ENCODE measurements around the gene NEUROG2. TPM values are rescaled to one million over a fixed set of nuclear protein-coding genes. Genes with fewer than 3 reads are reported as not detected.

NEUROG2 gene
- total and polyA plus RNA-seq, 5 donors from 2014 or later, result not detected

DNA sequence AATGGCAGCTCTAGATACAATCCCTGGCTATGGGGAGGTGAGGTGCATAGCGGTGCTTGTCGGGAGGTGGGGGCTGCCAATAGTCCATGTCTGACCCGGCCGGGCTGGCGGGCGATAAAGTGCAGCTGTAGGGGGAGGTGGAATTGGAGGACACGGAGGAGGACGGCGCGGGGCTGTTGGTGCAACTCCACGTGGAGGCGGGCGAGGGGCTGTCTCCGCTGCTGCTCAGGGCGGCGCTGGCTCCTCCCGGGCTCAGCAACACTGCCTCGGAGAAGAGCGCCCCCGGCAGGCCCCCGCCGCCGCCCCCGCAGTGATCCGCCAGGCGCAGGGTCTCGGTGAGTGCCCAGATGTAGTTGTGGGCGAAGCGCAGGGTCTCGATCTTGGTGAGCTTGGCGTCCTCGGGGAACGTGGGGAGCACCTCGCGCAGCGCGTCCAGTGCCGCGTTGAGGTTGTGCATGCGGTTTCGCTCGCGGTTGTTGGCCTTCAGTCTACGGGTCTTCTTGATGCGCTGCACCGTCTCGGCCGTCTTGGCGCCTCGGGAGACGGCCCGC, 1.3 kb downstream of the NEUROG2 start:
- no peak for DNase-seq
- no peak overlapping the region for H3K4me3 ChIP-seq (ENCODE audit: low read depth, low read length)

DNA sequence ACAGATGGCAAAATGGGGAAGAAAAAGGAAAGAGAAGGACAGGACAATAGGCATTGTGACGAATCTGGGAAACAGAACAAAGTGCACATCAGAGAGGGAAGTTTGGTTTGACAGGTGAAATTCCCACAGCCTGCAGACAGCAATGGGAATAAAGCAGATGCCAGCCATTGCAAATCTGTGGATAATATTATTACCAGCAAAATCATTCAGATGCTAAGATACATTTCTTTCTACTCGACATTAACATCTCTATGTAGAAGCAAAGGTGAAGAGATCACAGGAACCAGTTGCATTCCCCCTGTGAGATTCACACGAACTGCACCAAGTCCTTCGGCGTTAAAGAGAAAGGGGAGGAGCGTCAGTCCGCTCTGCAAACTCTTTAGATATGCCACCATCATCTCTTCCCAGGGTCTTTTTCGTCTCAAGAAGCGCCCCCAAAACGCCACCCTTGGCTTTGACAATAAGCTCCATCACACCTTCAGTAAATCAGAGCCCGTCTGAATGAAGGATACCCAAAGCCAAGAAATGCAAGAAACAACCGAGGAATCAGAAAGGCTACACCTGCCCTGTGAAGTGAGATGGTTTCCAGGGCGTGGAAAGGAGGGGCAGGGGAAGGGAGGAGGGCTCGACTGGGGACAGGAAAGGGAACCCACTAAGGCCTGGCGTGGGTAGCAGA, 1.9 kb downstream of the NEUROG2 start:
- Histone ChIP-seq H3K4me1 (ENCODE audit: control insufficient read depth, insufficient read depth, low read length, poor library complexity, severe bottlenecking) (peaks cover 63% of the 10 kb centered on the region), H3K27ac (ENCODE audit: insufficient read depth, low read length, poor library complexity, severe bottlenecking) (no peak overlapping the region), H3K36me3 (ENCODE audit: control insufficient read depth, insufficient read depth, low read length) (no peaks in the 10 kb centered on the region), H3K27me3 (ENCODE audit: control insufficient read depth, insufficient read depth, low read length) (peaks cover 59% of the 10 kb centered on the region), H3K9me3 (ENCODE audit: control insufficient read depth in 2 of 2, low read length in 2 of 2) (no peaks in the 10 kb centered on the region), H3K4me3 (ENCODE audit: low read depth, low read length) (peak overlapping the region; percentile 13)
- peaks cover 100% of the 10 kb centered on the region for H3K27me3 Mint-ChIP-seq
- DNase-seq (no peak), ATAC-seq (ENCODE audit: low read depth in 2 of 2) (no peak)
- peaks cover 0 to 10% (median 0%) of the 10 kb centered on the region in 7 donors for H3K9me3 Mint-ChIP-seq
- H3K4me1 Mint-ChIP-seq, result peaks cover 24 to 70% (median 49%) of the 10 kb centered on the region in 4 donors
- H3K36me3 Mint-ChIP-seq, result peaks cover 8% of the 10 kb centered on the region
- peak overlapping the region; percentile 75 to 95 (median 87) for H3K4me3 Mint-ChIP-seq
- no peak overlapping the region for H3K27ac Mint-ChIP-seq

More for the DNA sequence above, 1.3 kb downstream of the NEUROG2 start:
- ATAC-seq (ENCODE audit: low read depth in 2 of 2), result no peak
- peaks cover 22 to 64% (median 47%) of the 10 kb centered on the region in 4 donors for H3K4me1 Mint-ChIP-seq
- H3K27me3 ChIP-seq (ENCODE audit: control insufficient read depth, insufficient read depth, low read length), result peaks cover 59% of the 10 kb centered on the region
- no peak overlapping the region for H3K27ac Mint-ChIP-seq
- H3K36me3 ChIP-seq (ENCODE audit: control insufficient read depth, insufficient read depth, low read length), result no peaks in the 10 kb centered on the region
- no peak overlapping the region for H3K27ac ChIP-seq (ENCODE audit: insufficient read depth, low read length, poor library complexity, severe bottlenecking)
- peaks cover 8% of the 10 kb centered on the region for H3K36me3 Mint-ChIP-seq
- peaks cover 100% of the 10 kb centered on the region for H3K27me3 Mint-ChIP-seq
- H3K4me1 ChIP-seq (ENCODE audit: control insufficient read depth, insufficient read depth, low read length, poor library complexity, severe bottlenecking), result peaks cover 57% of the 10 kb centered on the region
- peaks cover 0 to 14% (median 0%) of the 10 kb centered on the region in 7 donors for H3K9me3 Mint-ChIP-seq
- peak overlapping the region; percentile 75 to 95 (median 87) for H3K4me3 Mint-ChIP-seq
- H3K9me3 ChIP-seq (ENCODE audit: control insufficient read depth in 2 of 2, low read length in 2 of 2), result peaks cover 0 to 3% of the 10 kb centered on the region in 2 experiments

DNA sequence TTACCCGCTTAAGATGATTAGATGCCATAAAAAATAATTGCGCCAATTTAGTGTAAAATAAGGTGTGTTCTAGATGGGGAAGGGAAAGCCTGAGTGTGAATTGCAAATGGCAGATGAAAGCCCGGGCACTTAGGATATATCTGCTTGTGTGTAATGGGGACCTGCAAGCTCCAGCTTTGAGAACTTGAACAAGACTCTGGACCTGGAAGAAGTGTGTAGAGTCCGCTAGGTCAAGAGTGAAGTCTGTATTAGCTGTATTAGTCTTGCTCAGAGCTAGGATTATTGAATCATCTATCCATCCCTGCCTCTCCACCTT, 4.2 kb downstream of the NEUROG2 start:
- peaks cover 51% of the 10 kb centered on the region for H3K4me1 ChIP-seq (ENCODE audit: control insufficient read depth, insufficient read depth, low read length, poor library complexity, severe bottlenecking)
- peaks cover 49% of the 10 kb centered on the region for H3K27me3 ChIP-seq (ENCODE audit: control insufficient read depth, insufficient read depth, low read length)
- no peaks in the 10 kb centered on the region for H3K9me3 ChIP-seq (ENCODE audit: control insufficient read depth in 2 of 2, low read length in 2 of 2)
- H3K4me3 ChIP-seq (ENCODE audit: low read depth, low read length), result no peak overlapping the region
- H3K27ac Mint-ChIP-seq, result no peak overlapping the region
- ATAC-seq (ENCODE audit: low read depth in 2 of 2) (no peak), DNase-seq (no peak)
- H3K27ac ChIP-seq (ENCODE audit: insufficient read depth, low read length, poor library complexity, severe bottlenecking), result no peak overlapping the region
- peaks cover 15 to 59% (median 39%) of the 10 kb centered on the region in 4 donors for H3K4me1 Mint-ChIP-seq
- H3K27me3 Mint-ChIP-seq, result peaks cover 97% of the 10 kb centered on the region
- no peaks in the 10 kb centered on the region for H3K36me3 ChIP-seq (ENCODE audit: control insufficient read depth, insufficient read depth, low read length)
- peak overlapping the region in 3 of 4 donors; percentile 0 to 39 (median 27) for H3K4me3 Mint-ChIP-seq
- H3K36me3 Mint-ChIP-seq, result peaks cover 8% of the 10 kb centered on the region
- H3K9me3 Mint-ChIP-seq, result peaks cover 0 to 10% (median 0%) of the 10 kb centered on the region in 7 donors

DNA sequence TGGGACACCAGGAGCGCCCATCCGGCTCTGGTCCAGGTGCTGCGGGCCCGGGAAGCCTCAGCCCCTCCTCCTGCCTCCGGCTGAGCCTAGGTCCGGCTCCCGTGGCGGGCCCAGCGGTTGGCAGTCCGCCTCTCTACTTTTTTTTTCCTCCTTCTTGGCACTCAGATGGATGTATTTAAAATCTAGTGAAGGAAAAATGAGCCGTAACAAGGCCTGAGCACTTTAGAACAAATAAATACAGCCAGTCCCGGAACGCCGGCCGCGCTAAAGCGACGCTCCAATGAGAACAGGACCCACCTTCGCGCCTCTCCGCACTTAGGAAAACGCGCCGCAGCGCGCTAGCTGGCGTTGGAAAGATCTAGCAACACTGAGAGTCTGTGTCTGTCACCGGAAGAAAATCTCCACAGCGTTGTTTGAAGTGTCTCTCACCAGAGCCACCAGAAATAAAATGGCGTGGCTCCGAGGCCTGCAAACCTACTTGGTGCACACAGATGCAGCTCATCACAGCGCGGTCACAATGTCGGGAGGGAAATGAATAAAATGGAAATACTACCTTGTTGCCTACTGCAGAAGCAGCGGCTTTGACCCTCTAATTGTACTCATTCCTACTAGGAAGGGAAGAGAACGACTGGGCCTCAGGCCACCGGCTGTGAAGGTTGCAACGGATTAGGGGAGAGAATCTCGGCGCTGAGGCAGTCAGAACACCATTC, 4.7 kb downstream of the NEUROG2 start:
- Mint-ChIP-seq H3K4me3 (peak overlapping the region; percentile 39 to 73 (median 52)), H3K4me1 (peaks cover 15 to 56% (median 36%) of the 10 kb centered on the region in 4 donors), H3K27me3 (peaks cover 97% of the 10 kb centered on the region), H3K36me3 (peaks cover 8% of the 10 kb centered on the region), H3K27ac (no peak overlapping the region), H3K9me3 (peaks cover 0 to 10% (median 0%) of the 10 kb centered on the region in 7 donors)
- Histone ChIP-seq H3K27me3 (ENCODE audit: control insufficient read depth, insufficient read depth, low read length) (peaks cover 49% of the 10 kb centered on the region), H3K9me3 (ENCODE audit: control insufficient read depth in 2 of 2, low read length in 2 of 2) (no peaks in the 10 kb centered on the region), H3K36me3 (ENCODE audit: control insufficient read depth, insufficient read depth, low read length) (no peaks in the 10 kb centered on the region), H3K27ac (ENCODE audit: insufficient read depth, low read length, poor library complexity, severe bottlenecking) (no peak overlapping the region), H3K4me1 (ENCODE audit: control insufficient read depth, insufficient read depth, low read length, poor library complexity, severe bottlenecking) (peaks cover 46% of the 10 kb centered on the region), H3K4me3 (ENCODE audit: low read depth, low read length) (no peak overlapping the region)
- DNase-seq (no peak), ATAC-seq (ENCODE audit: low read depth in 2 of 2) (no peak)

DNA sequence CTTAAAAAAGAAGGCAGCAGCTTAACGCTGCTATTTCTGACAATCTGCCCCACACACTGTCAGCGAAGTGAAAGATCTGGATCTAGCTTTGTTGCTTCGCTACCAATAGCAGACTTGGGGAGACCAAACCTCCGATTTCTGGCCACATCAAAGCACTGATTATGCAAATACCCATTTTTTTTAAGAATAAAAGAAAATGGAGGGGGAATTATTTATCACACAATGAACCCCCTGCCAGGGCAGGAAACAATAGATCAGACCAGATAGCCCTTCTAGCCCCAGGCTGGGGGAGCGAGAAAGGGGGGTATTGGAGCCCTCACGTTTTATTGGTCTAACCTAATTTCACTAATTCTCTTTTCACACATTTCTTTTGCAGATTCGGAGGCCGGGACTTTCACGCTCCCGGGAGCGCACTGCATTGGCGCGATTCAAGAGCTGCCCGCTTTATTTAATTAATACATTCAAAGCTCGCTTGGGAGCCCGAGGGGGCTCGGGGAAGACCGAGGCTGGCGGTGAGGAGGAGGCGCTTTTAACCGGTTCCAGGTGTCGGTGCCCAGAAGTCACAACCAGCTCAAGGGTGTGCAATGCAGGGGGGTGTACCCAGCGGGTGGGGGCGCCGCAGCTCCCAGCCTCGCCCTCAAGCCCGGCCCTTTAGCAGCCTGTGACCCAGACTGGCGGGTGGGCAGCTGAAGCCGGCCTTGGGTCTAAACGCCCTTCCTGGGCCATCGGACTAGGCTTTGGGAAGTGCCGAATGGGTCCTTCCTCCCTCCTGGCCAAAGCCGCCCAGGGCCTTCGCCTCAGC, 5.5 kb downstream of the NEUROG2 start:
- peaks cover 52% of the 10 kb centered on the region for H3K27me3 ChIP-seq (ENCODE audit: control insufficient read depth, insufficient read depth, low read length)
- peaks cover 15 to 49% (median 34%) of the 10 kb centered on the region in 4 donors for H3K4me1 Mint-ChIP-seq
- peaks cover 96% of the 10 kb centered on the region for H3K27me3 Mint-ChIP-seq
- no peak overlapping the region for H3K27ac Mint-ChIP-seq
- H3K4me3 ChIP-seq (ENCODE audit: low read depth, low read length), result peak overlapping the region; percentile 71
- no peak overlapping the region for H3K27ac ChIP-seq (ENCODE audit: insufficient read depth, low read length, poor library complexity, severe bottlenecking)
- H3K9me3 ChIP-seq (ENCODE audit: control insufficient read depth in 2 of 2, low read length in 2 of 2), result no peaks in the 10 kb centered on the region
- peaks cover 0 to 10% (median 0%) of the 10 kb centered on the region in 7 donors for H3K9me3 Mint-ChIP-seq
- peak overlapping the region in 2 of 4 donors; percentile 61 to 78 for H3K4me3 Mint-ChIP-seq
- H3K36me3 ChIP-seq (ENCODE audit: control insufficient read depth, insufficient read depth, low read length), result no peaks in the 10 kb centered on the region
- ATAC-seq (ENCODE audit: low read depth in 2 of 2), result no peak
- H3K36me3 Mint-ChIP-seq, result peaks cover 8% of the 10 kb centered on the region
- DNase-seq, result peak in 1 of 3 donors; percentile 42
- H3K4me1 ChIP-seq (ENCODE audit: control insufficient read depth, insufficient read depth, low read length, poor library complexity, severe bottlenecking), result peaks cover 38% of the 10 kb centered on the region

DNA sequence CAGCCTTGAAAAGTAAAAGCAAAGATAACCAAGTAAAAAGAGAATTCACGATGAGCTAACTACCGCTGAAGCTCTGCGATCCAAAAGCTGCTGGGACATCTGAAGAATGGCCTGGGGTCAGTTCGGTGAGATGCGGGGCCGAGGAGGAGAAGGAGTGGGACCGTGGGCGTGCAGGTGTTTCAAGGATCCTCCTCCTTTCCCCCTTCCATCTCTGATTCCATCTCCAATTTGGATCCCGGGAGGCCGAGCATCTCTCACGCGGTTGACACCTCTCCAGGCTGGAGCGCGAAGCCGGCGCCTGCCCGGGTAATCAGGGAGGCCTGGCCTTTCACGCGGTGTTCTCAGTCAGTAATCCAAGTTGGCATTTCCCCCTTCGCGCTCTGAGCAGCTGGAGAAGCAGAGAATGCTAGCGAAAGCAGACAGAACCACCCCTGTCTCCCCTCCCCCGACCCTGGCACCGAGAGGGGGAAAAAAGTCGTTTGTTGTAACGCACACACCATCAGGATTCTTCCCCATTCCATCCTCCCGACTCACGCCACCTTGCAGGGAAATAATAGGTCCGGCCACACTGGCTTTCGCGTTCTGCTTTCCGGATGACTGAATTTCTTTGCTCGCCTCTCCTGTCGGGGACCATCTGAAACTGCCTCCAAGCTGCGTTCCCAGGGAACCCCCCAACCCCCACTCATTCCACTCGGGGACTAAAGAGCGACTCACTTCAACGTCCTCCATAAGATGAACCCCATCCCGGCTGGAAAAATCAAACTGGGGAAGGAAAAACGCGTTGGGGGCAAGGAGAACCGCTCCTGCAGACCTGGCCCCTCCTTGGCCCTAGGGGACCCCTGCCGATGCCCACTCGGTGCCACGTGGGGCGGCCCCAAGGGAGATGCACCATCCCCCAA, 6.5 kb downstream of the NEUROG2 start:
- Mint-ChIP-seq H3K36me3 (peaks cover 8% of the 10 kb centered on the region), H3K9me3 (peaks cover 0 to 10% (median 0%) of the 10 kb centered on the region in 7 donors), H3K4me1 (peaks cover 15 to 41% (median 31%) of the 10 kb centered on the region in 4 donors), H3K4me3 (peak overlapping the region; percentile 70 to 85 (median 75)), H3K27me3 (peaks cover 93% of the 10 kb centered on the region), H3K27ac (no peak overlapping the region)
- DNase-seq (no peak), ATAC-seq (ENCODE audit: low read depth in 2 of 2) (no peak)
- Histone ChIP-seq H3K4me1 (ENCODE audit: control insufficient read depth, insufficient read depth, low read length, poor library complexity, severe bottlenecking) (peaks cover 28% of the 10 kb centered on the region), H3K4me3 (ENCODE audit: low read depth, low read length) (no peak overlapping the region), H3K9me3 (ENCODE audit: control insufficient read depth in 2 of 2, low read length in 2 of 2) (no peaks in the 10 kb centered on the region), H3K27me3 (ENCODE audit: control insufficient read depth, insufficient read depth, low read length) (peaks cover 52% of the 10 kb centered on the region), H3K27ac (ENCODE audit: insufficient read depth, low read length, poor library complexity, severe bottlenecking) (no peak overlapping the region), H3K36me3 (ENCODE audit: control insufficient read depth, insufficient read depth, low read length) (no peaks in the 10 kb centered on the region)

Measured in CD4-positive, CD25-positive, alpha-beta regulatory T cell (primary cell).